ENCODE data around the gene PPARG.

DNA sequence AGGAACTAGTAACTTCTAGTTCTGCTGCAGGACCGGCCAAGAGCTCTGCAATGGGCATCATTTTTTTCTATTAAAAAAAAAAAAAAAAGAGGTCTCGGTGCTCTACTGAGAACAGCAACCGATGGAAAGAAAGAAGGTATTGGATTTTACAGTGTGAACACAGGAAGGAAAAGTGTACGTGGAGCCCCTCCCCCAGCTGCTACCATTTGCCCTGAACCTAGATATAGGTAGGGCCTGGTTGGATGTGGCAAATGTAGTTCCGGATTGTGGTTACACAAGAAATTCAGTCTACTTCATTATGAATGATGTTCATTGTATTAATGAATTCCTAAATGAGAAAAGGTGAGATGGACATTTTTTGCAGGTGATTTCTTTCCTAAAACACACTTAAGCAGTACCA is 17.9 kb upstream of the PPARG start:
- TF ChIP-seq POLR2A (IDR thresholded peaks at IDR 0.05) = no peak
- TF ChIP-seq, protein P1, sequence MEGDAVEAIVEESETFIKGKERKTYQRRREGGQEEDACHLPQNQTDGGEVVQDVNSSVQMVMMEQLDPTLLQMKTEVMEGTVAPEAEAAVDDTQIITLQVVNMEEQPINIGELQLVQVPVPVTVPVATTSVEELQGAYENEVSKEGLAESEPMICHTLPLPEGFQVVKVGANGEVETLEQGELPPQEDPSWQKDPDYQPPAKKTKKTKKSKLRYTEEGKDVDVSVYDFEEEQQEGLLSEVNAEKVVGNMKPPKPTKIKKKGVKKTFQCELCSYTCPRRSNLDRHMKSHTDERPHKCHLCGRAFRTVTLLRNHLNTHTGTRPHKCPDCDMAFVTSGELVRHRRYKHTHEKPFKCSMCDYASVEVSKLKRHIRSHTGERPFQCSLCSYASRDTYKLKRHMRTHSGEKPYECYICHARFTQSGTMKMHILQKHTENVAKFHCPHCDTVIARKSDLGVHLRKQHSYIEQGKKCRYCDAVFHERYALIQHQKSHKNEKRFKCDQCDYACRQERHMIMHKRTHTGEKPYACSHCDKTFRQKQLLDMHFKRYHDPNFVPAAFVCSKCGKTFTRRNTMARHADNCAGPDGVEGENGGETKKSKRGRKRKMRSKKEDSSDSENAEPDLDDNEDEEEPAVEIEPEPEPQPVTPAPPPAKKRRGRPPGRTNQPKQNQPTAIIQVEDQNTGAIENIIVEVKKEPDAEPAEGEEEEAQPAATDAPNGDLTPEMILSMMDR (IDR thresholded peaks at IDR 0.05 in 8 of 11, conservative IDR thresholded peaks at IDR 0.05 in 3 of 11) = no peak

Measured in spleen (tissue), 7 donors.